ENCODE measurements around the gene ALDH1L1. TPM values are rescaled to one million over a fixed set of nuclear protein-coding genes. Genes with fewer than 3 reads are reported as not detected.

Gene ALDH1L1
- total RNA-seq, 2 experiments from 2014 or later, result 0.05 to 0.18 TPM

GRCh38 chr3:126136428-126137220 is 43.8 kb downstream of the ALDH1L1 start:
- no peak for ATAC-seq
- Mint-ChIP-seq H3K27me3 (peaks cover 15% of the 10 kb centered on the region), H3K9me3 (ENCODE audit: low read depth) (no peaks in the 10 kb centered on the region), H3K4me1 (no peaks in the 10 kb centered on the region), H3K4me3 (no peak overlapping the region), H3K27ac (no peak overlapping the region), H3K36me3 (ENCODE audit: low read depth) (no peaks in the 10 kb centered on the region)
- ChIA-PET CTCF (no interaction called here), POLR2A (no interaction called here)
- intact Hi-C loops (cut with DNase I, micrococcal nuclease), result loop anchor here in 1 of 2 experiments (5.0 kb wide), 1 partner anchor 61 kb away; no protein-coding TSS in a partner anchor
- DNase-seq, result no peak

- no peak for DNase-seq
- Mint-ChIP-seq H3K36me3 (ENCODE audit: low read depth) (no peaks in the 10 kb centered on the region), H3K4me1 (no peaks in the 10 kb centered on the region), H3K9me3 (ENCODE audit: low read depth) (no peaks in the 10 kb centered on the region), H3K27me3 (peaks cover 15% of the 10 kb centered on the region), H3K27ac (no peak overlapping the region), H3K4me3 (no peak overlapping the region)
- intact Hi-C loops (cut with DNase I, micrococcal nuclease), result loop anchor here in 1 of 2 experiments (5.0 kb wide), 1 partner anchor 62 kb away; no protein-coding TSS in a partner anchor
- ATAC-seq, result no peak
- CTCF ChIA-PET, result interaction anchor here (1.0 to 4.0 kb wide), 4 partner anchors 19 to 254 kb away, joined by 3 to 19 read pairs (median 10); no protein-coding TSS in a partner anchor
- POLR2A ChIA-PET, result no interaction called here
Measured at GRCh38 chr3:126135406-126136076, 44.8 kb downstream of the ALDH1L1 start.

- no peaks in the 10 kb centered on the region for H3K4me1 Mint-ChIP-seq
- no peaks in the 10 kb centered on the region for H3K9me3 Mint-ChIP-seq (ENCODE audit: low read depth)
- H3K4me3 Mint-ChIP-seq, result no peak overlapping the region
- DNase-seq (no peak), ATAC-seq (no peak)
- H3K36me3 Mint-ChIP-seq (ENCODE audit: low read depth), result no peaks in the 10 kb centered on the region
- intact Hi-C loops (cut with DNase I, micrococcal nuclease), result loop anchor here in 1 of 2 experiments (5.0 kb wide), 1 partner anchor 62 kb away; no protein-coding TSS in a partner anchor
- H3K27ac Mint-ChIP-seq, result no peak overlapping the region
- peaks cover 15% of the 10 kb centered on the region for H3K27me3 Mint-ChIP-seq
- ChIA-PET CTCF (interaction anchor here (1.0 to 4.0 kb wide), 4 partner anchors 19 to 254 kb away, joined by 3 to 19 read pairs (median 10); no protein-coding TSS in a partner anchor), POLR2A (no interaction called here)
Measured at GRCh38 chr3:126135071-126135405, 45.3 kb downstream of the ALDH1L1 start.

GRCh38 chr3:126134219-126134975 is 46.0 kb downstream of the ALDH1L1 start:
- H3K27ac Mint-ChIP-seq, result no peak overlapping the region
- CTCF ChIA-PET, result interaction anchor here (0.6 to 4.0 kb wide), 11 partner anchors 18 to 478 kb away, joined by 3 to 19 read pairs (median 3); no protein-coding TSS in a partner anchor
- POLR2A ChIA-PET, result no interaction called here
- no peaks in the 10 kb centered on the region for H3K9me3 Mint-ChIP-seq (ENCODE audit: low read depth)
- no peak overlapping the region for H3K4me3 Mint-ChIP-seq
- DNase-seq, result peak; percentile 76
- ATAC-seq, result peak; percentile 71
- H3K4me1 Mint-ChIP-seq, result no peaks in the 10 kb centered on the region
- intact Hi-C loops (cut with DNase I, micrococcal nuclease), result loop anchor here (1.0 kb wide), 2 partner anchors 64 to 255 kb away; no protein-coding TSS in a partner anchor
- H3K27me3 Mint-ChIP-seq, result peaks cover 10% of the 10 kb centered on the region
- no peaks in the 10 kb centered on the region for H3K36me3 Mint-ChIP-seq (ENCODE audit: low read depth)

- no peaks in the 10 kb centered on the region for H3K36me3 Mint-ChIP-seq (ENCODE audit: low read depth)
- H3K9me3 Mint-ChIP-seq (ENCODE audit: low read depth), result no peaks in the 10 kb centered on the region
- DNase-seq (no peak), ATAC-seq (no peak)
- no peaks in the 10 kb centered on the region for H3K4me1 Mint-ChIP-seq
- intact Hi-C loops (cut with DNase I, micrococcal nuclease), result loop anchor here (1.0 kb wide), 2 partner anchors 65 to 256 kb away; no protein-coding TSS in a partner anchor
- ChIA-PET POLR2A (no interaction called here), CTCF (interaction anchor here (0.6 to 4.0 kb wide), 9 partner anchors 23 to 479 kb away, joined by 3 to 19 read pairs (median 3); no protein-coding TSS in a partner anchor)
- H3K27me3 Mint-ChIP-seq, result peaks cover 6% of the 10 kb centered on the region
- no peak overlapping the region for H3K27ac Mint-ChIP-seq
- no peak overlapping the region for H3K4me3 Mint-ChIP-seq
Measured at GRCh38 chr3:126133606-126134005, 46.8 kb downstream of the ALDH1L1 start.

GRCh38 chr3:126132751-126133511 is 47.5 kb downstream of the ALDH1L1 start:
- no peaks in the 10 kb centered on the region for H3K36me3 Mint-ChIP-seq (ENCODE audit: low read depth)
- CTCF ChIA-PET, result interaction anchor here (0.6 to 4.0 kb wide), 9 partner anchors 16 to 413 kb away, joined by 3 to 19 read pairs (median 3); no protein-coding TSS in a partner anchor
- no peak overlapping the region for H3K27ac Mint-ChIP-seq
- POLR2A ChIA-PET, result interaction anchor here (0.6 kb wide), 1 partner anchor 278 kb away, joined by 3 read pairs; no protein-coding TSS in a partner anchor
- DNase-seq (no peak), ATAC-seq (no peak)
- no peaks in the 10 kb centered on the region for H3K4me1 Mint-ChIP-seq
- H3K27me3 Mint-ChIP-seq, result peaks cover 6% of the 10 kb centered on the region
- no peak overlapping the region for H3K4me3 Mint-ChIP-seq
- no peaks in the 10 kb centered on the region for H3K9me3 Mint-ChIP-seq (ENCODE audit: low read depth)
- intact Hi-C loops (cut with DNase I, micrococcal nuclease), result no loop called here

GRCh38 chr3:126131881-126132750 is 48.3 kb downstream of the ALDH1L1 start:
- H3K4me1 Mint-ChIP-seq, result no peaks in the 10 kb centered on the region
- ATAC-seq, result no peak
- H3K36me3 Mint-ChIP-seq (ENCODE audit: low read depth), result no peaks in the 10 kb centered on the region
- CTCF ChIA-PET, result interaction anchor here (0.5 to 4.0 kb wide), 7 partner anchors 16 to 414 kb away, joined by 3 to 19 read pairs (median 3); no protein-coding TSS in a partner anchor
- DNase-seq, result no peak
- peaks cover 5% of the 10 kb centered on the region for H3K27me3 Mint-ChIP-seq
- POLR2A ChIA-PET, result interaction anchor here (0.6 kb wide), 1 partner anchor 279 kb away, joined by 3 read pairs; no protein-coding TSS in a partner anchor
- no peak overlapping the region for H3K4me3 Mint-ChIP-seq
- H3K9me3 Mint-ChIP-seq (ENCODE audit: low read depth), result no peaks in the 10 kb centered on the region
- H3K27ac Mint-ChIP-seq, result no peak overlapping the region
- intact Hi-C loops (cut with DNase I, micrococcal nuclease), result no loop called here

- POLR2A ChIA-PET, result no interaction called here
- intact Hi-C loops (cut with DNase I, micrococcal nuclease), result no loop called here
- no peak overlapping the region for H3K4me3 Mint-ChIP-seq
Measured at GRCh38 chr3:126130981-126131745, 49.2 kb downstream of the ALDH1L1 start.

GRCh38 chr3:126130081-126130855 is 50.1 kb downstream of the ALDH1L1 start:
- H3K4me1 Mint-ChIP-seq, result no peaks in the 10 kb centered on the region
- CTCF ChIA-PET, result no interaction called here
- POLR2A ChIA-PET, result no interaction called here
- intact Hi-C loops (cut with DNase I, micrococcal nuclease), result no loop called here
- no peaks in the 10 kb centered on the region for H3K36me3 Mint-ChIP-seq (ENCODE audit: low read depth)
- no peak overlapping the region for H3K27ac Mint-ChIP-seq
- H3K4me3 Mint-ChIP-seq, result no peak overlapping the region
- no peaks in the 10 kb centered on the region for H3K9me3 Mint-ChIP-seq (ENCODE audit: low read depth)
- no peak for DNase-seq
- ATAC-seq, result no peak
- H3K27me3 Mint-ChIP-seq, result peaks cover 4% of the 10 kb centered on the region

More at GRCh38 chr3:126130981-126131745, 49.2 kb downstream of the ALDH1L1 start:
- CTCF ChIA-PET, result interaction anchor here (0.5 kb wide), 1 partner anchor 17 kb away, joined by 3 read pairs; no protein-coding TSS in a partner anchor
- Mint-ChIP-seq H3K36me3 (ENCODE audit: low read depth) (no peaks in the 10 kb centered on the region), H3K4me1 (no peaks in the 10 kb centered on the region), H3K27me3 (peaks cover 4% of the 10 kb centered on the region), H3K27ac (no peak overlapping the region), H3K9me3 (ENCODE audit: low read depth) (no peaks in the 10 kb centered on the region)
- DNase-seq, result no peak
- no peak for ATAC-seq
